ENCODE measurements around the gene C14orf93.
"Not testable (repeated sequence)": the region's sequence is repeated elsewhere in the genome, so short reads cannot be mapped to it uniquely, and the experiment has no call there.

Gene C14orf93

GRCh38 chr14:22972313-22972930 lies 37.5 kb downstream of the C14orf93 start:
- no peak overlapping the region for H3K4me3 Mint-ChIP-seq
- H3K4me1 Mint-ChIP-seq, result peaks cover 29% of the 10 kb centered on the region
- H3K27ac Mint-ChIP-seq, result no peak overlapping the region
- no peaks in the 10 kb centered on the region for H3K9me3 Mint-ChIP-seq
- no peak for TF ChIP-seq CTCF (IDR thresholded peaks at IDR 0.05; ENCODE audit: unreplicated experiment in 3 of 3)
- peaks cover 3% of the 10 kb centered on the region for H3K27me3 Mint-ChIP-seq (ENCODE audit: low read depth)
- H3K36me3 Mint-ChIP-seq (ENCODE audit: low read depth), result peaks cover 63% of the 10 kb centered on the region

GRCh38 chr14:22971152-22971551 lies 38.8 kb downstream of the C14orf93 start:
- TF ChIP-seq CTCF (IDR thresholded peaks at IDR 0.05; ENCODE audit: unreplicated experiment in 3 of 3), result no peak
- H3K4me1 Mint-ChIP-seq, result peaks cover 17% of the 10 kb centered on the region
- no peak overlapping the region for H3K4me3 Mint-ChIP-seq
- H3K36me3 Mint-ChIP-seq (ENCODE audit: low read depth), result peaks cover 57% of the 10 kb centered on the region
- peaks cover 3% of the 10 kb centered on the region for H3K27me3 Mint-ChIP-seq (ENCODE audit: low read depth)
- no peak overlapping the region for H3K27ac Mint-ChIP-seq
- H3K9me3 Mint-ChIP-seq, result no peaks in the 10 kb centered on the region

- Mint-ChIP-seq H3K4me1 (no peaks in the 10 kb centered on the region), H3K36me3 (ENCODE audit: low read depth) (peaks cover 26% of the 10 kb centered on the region), H3K9me3 (no peaks in the 10 kb centered on the region), H3K27ac (no peak overlapping the region), H3K27me3 (ENCODE audit: low read depth) (peaks cover 3% of the 10 kb centered on the region), H3K4me3 (no peak overlapping the region)
- no peak for TF ChIP-seq CTCF (IDR thresholded peaks at IDR 0.05; ENCODE audit: unreplicated experiment in 3 of 3)
Measured at GRCh38 chr14:22966783-22967269, 43.1 kb downstream of the C14orf93 start.

GRCh38 chr14:22965916-22966782 lies 43.8 kb downstream of the C14orf93 start:
- peaks cover 20% of the 10 kb centered on the region for H3K36me3 Mint-ChIP-seq (ENCODE audit: low read depth)
- H3K4me1 Mint-ChIP-seq; H3K27me3 Mint-ChIP-seq (ENCODE audit: low read depth): not testable (repeated sequence)

GRCh38 chr14:22962061-22962676 lies 47.8 kb downstream of the C14orf93 start:
- H3K27ac Mint-ChIP-seq, result peak overlapping the region in 2 of 3 experiments; percentile 26 to 30
- no peaks in the 10 kb centered on the region for H3K27me3 Mint-ChIP-seq (ENCODE audit: low read depth)
- no peak for TF ChIP-seq CTCF (IDR thresholded peaks at IDR 0.05; ENCODE audit: unreplicated experiment in 3 of 3)
- no peaks in the 10 kb centered on the region for H3K9me3 Mint-ChIP-seq
- H3K36me3 Mint-ChIP-seq (ENCODE audit: low read depth), result peaks cover 5% of the 10 kb centered on the region
- H3K4me3 Mint-ChIP-seq, result no peak overlapping the region
- H3K4me1 Mint-ChIP-seq, result no peaks in the 10 kb centered on the region

More at GRCh38 chr14:22965916-22966782, 43.8 kb downstream of the C14orf93 start:
- H3K4me3 Mint-ChIP-seq, H3K27ac Mint-ChIP-seq, H3K9me3 Mint-ChIP-seq: not testable (repeated sequence)
